IMR-90 (cell line): ENCODE results near the gene HEATR9. TPM values are rescaled to one million over a fixed set of nuclear protein-coding genes. Genes with fewer than 3 reads are reported as not detected.

ENCODE experiments used
- ATAC-seq: fragments of 200-7000 bp; cut with Tn5 transposase; 2 replicates; pipeline ENCODE4 v1.9.1; 2020; ENCODE audit warnings: low read depth, mild to moderate bottlenecking, moderate library complexity
- BruUV-seq: library from RNA; stranded (reverse); fragments of 400-500 nt; replicated peaks from 2 replicates; lab custom pipeline; 2021; lab: Mats Ljungman, UMichigan
- CTCF ChIA-PET: fragments of 300-600 bp; formaldehyde crosslinking; extraction: SDS; loops from one replicate; lab custom pipeline; 2021; ENCODE audit warnings: antibody characterized with exemption; lab: Yijun Ruan, JAX
- POLR2A ChIA-PET: fragments of 300-600 bp; sonication (Branson Sonifier 250); formaldehyde crosslinking; loops from one replicate; lab custom pipeline; 2022; ENCODE audit warnings: antibody characterized with exemption; ENCODE audit not compliant: unreplicated experiment; lab: Charles Lee
- DNase-seq: peaks from one replicate; pipeline ENCODE4 v3.0.0; 2013
- H2AFZ ChIP-seq: replicated peaks from 2 replicates; pipeline ENCODE3; 2013; ENCODE audit warnings: low read length, mild to moderate bottlenecking; ENCODE audit not compliant: poor library complexity
- H2AK5ac ChIP-seq: 2 replicates; pipeline ENCODE4 v1.6.1; 2013; ENCODE audit warnings: low read depth, low read length, inconsistent platforms
- H2AK9ac ChIP-seq: replicated peaks from 2 replicates; pipeline ENCODE3; 2013; ENCODE audit warnings: mild to moderate bottlenecking, low read depth, low read length, moderate library complexity; ENCODE audit not compliant: poor library complexity
- H2BK120ac ChIP-seq: 2 replicates; pipeline ENCODE4 v1.6.1; 2013; ENCODE audit warnings: low read depth, low read length, inconsistent platforms
- H2BK15ac ChIP-seq: 3 replicates; pipeline ENCODE4 v1.6.1; 2013; ENCODE audit warnings: low read depth, low read length, inconsistent platforms
- H2BK20ac ChIP-seq: 2 replicates; pipeline ENCODE4 v1.6.1; 2013; ENCODE audit warnings: low read depth, mild to moderate bottlenecking, inconsistent platforms, low read length, moderate library complexity
- H2BK5ac ChIP-seq: 2 replicates; pipeline ENCODE4 v1.6.1; 2013; ENCODE audit warnings: mild to moderate bottlenecking, low read depth, low read length, inconsistent platforms; ENCODE audit not compliant: poor library complexity, severe bottlenecking
- H3K14ac ChIP-seq: replicated peaks from 2 replicates; pipeline ENCODE4 v1.6.1; 2013; ENCODE audit warnings: low read depth, low read length, inconsistent platforms
- H3K18ac ChIP-seq: 2 replicates; pipeline ENCODE4 v1.6.1; 2013; ENCODE audit warnings: low read depth, low read length, control low read depth
- H3K23ac ChIP-seq: 2 replicates; pipeline ENCODE4 v1.6.1; 2013; ENCODE audit warnings: low read depth, low read length, inconsistent platforms
- H3K27ac ChIP-seq: 2 replicates; pipeline ENCODE4 v1.5.1; 2013; ENCODE audit warnings: mild to moderate bottlenecking, control low read depth, low read length; ENCODE audit not compliant: insufficient read depth
- H3K27me3 ChIP-seq: 2 replicates; pipeline ENCODE4 v1.6.1; 2013; ENCODE audit warnings: low read length; ENCODE audit not compliant: control insufficient read depth, insufficient read depth
- H3K36me3 ChIP-seq: 2 replicates; pipeline ENCODE4 v1.6.1; 2013; ENCODE audit warnings: low read length, mixed read lengths; ENCODE audit not compliant: control insufficient read depth, insufficient read depth
- H3K4ac ChIP-seq: 2 replicates; pipeline ENCODE4 v1.6.1; 2013; ENCODE audit warnings: low read depth, low read length, inconsistent platforms
- H3K4me1 ChIP-seq: 2 replicates; pipeline ENCODE4 v1.6.1; 2013; ENCODE audit warnings: low read length, mixed read lengths; ENCODE audit not compliant: control insufficient read depth, insufficient read depth
- H3K4me2 ChIP-seq: 2 replicates; pipeline ENCODE4 v1.6.1; 2013; ENCODE audit warnings: low read depth, mild to moderate bottlenecking, control low read depth, low read length, moderate library complexity
- H3K4me3 ChIP-seq: 2 replicates; pipeline ENCODE4 v1.5.1; 2013; ENCODE audit warnings: low read depth, mild to moderate bottlenecking, control low read depth, low read length, moderate library complexity; ENCODE audit not compliant: insufficient read depth
- H3K56ac ChIP-seq: 2 replicates; pipeline ENCODE4 v1.6.1; 2013; ENCODE audit warnings: low read length, inconsistent platforms; ENCODE audit not compliant: insufficient read depth; ENCODE audit errors: extremely low read depth
- H3K79me1 ChIP-seq, 2 experiments: 2 replicates each; pipeline ENCODE4 v1.6.1; 2013; ENCODE audit warnings: low read length in 2 of 2, inconsistent platforms in 1 of 2, low read depth in 1 of 2
- H3K9ac ChIP-seq: 2 replicates; pipeline ENCODE4 v1.6.1; 2013; ENCODE audit warnings: low read depth, low read length, control low read depth
- H3K9me1 ChIP-seq: 2 replicates; pipeline ENCODE4 v1.6.1; 2013; ENCODE audit warnings: low read length, inconsistent platforms; ENCODE audit not compliant: insufficient read depth
- H3K9me3 ChIP-seq: 2 replicates; pipeline ENCODE4 v1.6.1; 2013; ENCODE audit warnings: low read length; ENCODE audit not compliant: control insufficient read depth, insufficient read depth
- H4K20me1 ChIP-seq: 2 replicates; pipeline ENCODE4 v1.6.1; 2013; ENCODE audit warnings: low read length, inconsistent platforms; ENCODE audit not compliant: insufficient read depth
- H4K5ac ChIP-seq: 2 replicates; pipeline ENCODE4 v1.6.1; 2013; ENCODE audit warnings: mild to moderate bottlenecking, low read depth, low read length, control low read depth
- H4K8ac ChIP-seq, 2 experiments: 2 replicates each; pipeline ENCODE4 v1.6.1; 2013; ENCODE audit warnings: low read depth in 2 of 2, low read length in 2 of 2, control low read depth in 1 of 2, inconsistent platforms in 1 of 2
- H4K91ac ChIP-seq: 2 replicates; pipeline ENCODE4 v1.6.1; 2013; ENCODE audit warnings: low read depth, low read length, inconsistent platforms; ENCODE audit not compliant: insufficient read depth
- BHLHE40 ChIP-seq: fragments of 150-350 bp; IDR thresholded peaks from 2 replicates; pipeline ENCODE4 v1.6.1; 2016; ENCODE audit warnings: mild to moderate bottlenecking, low read depth, low read length
- CEBPB ChIP-seq: IDR thresholded peaks from 2 replicates; pipeline ENCODE4 v1.6.1; 2012; ENCODE audit warnings: low read depth, low read length, improper control_type of control experiment
- CHD1 ChIP-seq: IDR thresholded peaks from 2 replicates; pipeline ENCODE4 v1.6.1; 2012; ENCODE audit warnings: low read depth, low read length, improper control_type of control experiment
- MAFK ChIP-seq: IDR thresholded peaks from 2 replicates; pipeline ENCODE4 v1.6.1; 2012; ENCODE audit warnings: low read depth, low read length, improper control_type of control experiment
- MAZ ChIP-seq: IDR thresholded peaks from 2 replicates; pipeline ENCODE4 v1.6.1; 2012; ENCODE audit warnings: low read depth, mild to moderate bottlenecking, low read length, improper control_type of control experiment, moderate library complexity, borderline replicate concordance
- MXI1 ChIP-seq: IDR thresholded peaks from 2 replicates; pipeline ENCODE4 v1.6.1; 2012; ENCODE audit warnings: low read depth, mild to moderate bottlenecking, low read length, moderate library complexity, borderline replicate concordance
- NFE2L2 ChIP-seq: fragments of 150-350 bp; IDR thresholded peaks from 2 replicates; pipeline ENCODE4 v1.6.1; 2016; ENCODE audit warnings: low read depth, mild to moderate bottlenecking, low read length
- RAD21 ChIP-seq: IDR thresholded peaks from 2 replicates; pipeline ENCODE4 v1.6.1; 2012; ENCODE audit warnings: low read length, improper control_type of control experiment
- RFX5 ChIP-seq: IDR thresholded peaks from 2 replicates; pipeline ENCODE4 v1.8.0; 2012; ENCODE audit warnings: low read depth, mild to moderate bottlenecking, low read length, moderate library complexity
- SMC3 ChIP-seq: fragments of 150-350 bp; IDR thresholded peaks from 2 replicates; pipeline ENCODE4 v1.6.1; 2016; ENCODE audit warnings: low read depth, mild to moderate bottlenecking, antibody characterized with exemption, low read length, moderate library complexity
- WGBS, 2 experiments: methylation state at CpG; one replicate each; pipeline versions ENCODE4 v1.1.5 to v1.1.7; 2013; ENCODE audit warnings: missing lambda C conversion rate in 2 of 2; ENCODE audit not compliant: insufficient read length in 1 of 2; ENCODE audit errors: extremely low coverage in 2 of 2; 5-methylcytosine and 5-hydroxymethylcytosine counted together
- dilution Hi-C: fragments of 300-500 bp; cut with HindIII; formaldehyde crosslinking; loops from one replicate; pipeline ENCODE4 v1.14.3; 2018; ENCODE audit warnings: low sequenced_read_pairs; ENCODE audit not compliant: unreplicated experiment
- in situ Hi-C: fragments of 300-500 bp; cut with MboI; formaldehyde crosslinking; loops from 3 replicates; pipeline ENCODE4 v1.14.3; 2019; ENCODE audit warnings: low sequenced_read_pairs, inconsistent platforms, mixed read lengths
- intact Hi-C: fragments of 100-400 bp; cut with micrococcal nuclease; formaldehyde crosslinking; loops from 2 replicates; pipeline ENCODE4 v1.10.0; 2022
- polyA plus RNA-seq, 3 experiments: library from polyadenylated mRNA; depleted of rRNA; stranded (reverse); fragments of >200 nt; gene quantifications; 2 replicates each; pipeline ENCODE4 v1.2.3, GENCODE V29; 2012; ENCODE audit warnings: low replicate concordance in 1 of 3
- total RNA-seq: library from RNA; depleted of rRNA; stranded (reverse); fragments of >200 nt; gene quantifications from 2 replicates; pipeline ENCODE4 v1.2.3, GENCODE V29; 2012
- TF ChIP-seq, protein P1 (sequence below): conservative IDR thresholded peaks from 2 replicates; pipeline ENCODE4 v1.5.1; 2012; ENCODE audit warnings: mild to moderate bottlenecking, low read depth, low read length, improper control_type of control experiment
- TF ChIP-seq, protein P2 (sequence below): fragments of 150-350 bp; IDR thresholded peaks from 2 replicates; pipeline ENCODE4 v1.6.1; 2016; ENCODE audit warnings: low read depth, mild to moderate bottlenecking, low read length, moderate library complexity, borderline replicate concordance

Gene HEATR9
- total and polyA plus RNA-seq, 2 of the 4 experiments (the other 2 are of a cell fraction) = not detected

DNA sequence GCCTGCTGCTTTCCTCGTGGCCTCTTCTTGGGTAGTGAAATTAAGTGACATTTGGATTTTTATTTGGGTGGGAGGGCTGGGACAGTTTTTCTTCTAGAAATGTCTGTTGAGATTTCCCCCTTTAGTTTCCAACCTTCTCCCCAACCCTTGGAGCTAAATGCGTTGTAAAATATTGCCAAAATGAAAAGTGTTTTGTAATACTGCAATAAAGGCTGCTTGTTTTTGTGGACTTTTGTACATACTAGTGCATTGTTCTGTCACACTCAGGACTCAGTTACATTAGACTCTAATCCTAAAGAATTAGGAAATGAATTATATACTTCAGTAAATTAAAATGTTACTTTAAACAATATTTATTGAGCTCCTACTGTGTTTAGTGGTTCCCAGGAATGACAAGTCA lies 21.7 kb downstream of the HEATR9 start:
- Histone ChIP-seq H3K4me3 (no peak overlapping the region), H2AK9ac (no peak overlapping the region), H2BK120ac (no peak overlapping the region), H3K4ac (no peak overlapping the region), H4K20me1 (no peaks in the 10 kb centered on the region; the same call in 1 of the 2 replicates), H3K79me1 (peaks cover 11 to 13% of the 10 kb centered on the region in 2 experiments; a peak in 3 of 4 replicates), H2BK15ac (no peak overlapping the region), H3K9me3 (no peaks in the 10 kb centered on the region), H2BK5ac (no peak overlapping the region), H4K91ac (no peak overlapping the region), H4K5ac (no peak overlapping the region), H3K18ac (no peak overlapping the region), H3K56ac (no peak overlapping the region), H3K4me2 (no peak overlapping the region), H3K27ac (no peak overlapping the region), H3K36me3 (peaks cover 39% of the 10 kb centered on the region), H2AFZ (no peak overlapping the region), H3K4me1 (no peaks in the 10 kb centered on the region), H3K27me3 (no peaks in the 10 kb centered on the region), H3K14ac (no peak overlapping the region), H3K9me1 (no peaks in the 10 kb centered on the region), H3K9ac (no peak overlapping the region), H4K8ac (no peak overlapping the region), H3K23ac (no peak overlapping the region), H2BK20ac (no peak overlapping the region), H2AK5ac (no peak overlapping the region)
- dilution Hi-C loops = no loop called here
- ChIA-PET CTCF (interaction anchor here (1.4 kb wide), 1 partner anchor 10 kb away, joined by 3 read pairs; no protein-coding TSS in a partner anchor), POLR2A (no interaction called here)
- intact Hi-C loops = no loop called here
- in situ Hi-C loops = no loop called here
- BruUV-seq = no TSS peak
- no peak for DNase-seq
- no CpG with 5 or more reads among the region's 2 CpGs for WGBS, 2 experiments
- no peak for ATAC-seq
- TF ChIP-seq RAD21 (no peak), CEBPB (no peak), CHD1 (no peak), BHLHE40 (no peak), MAFK (no peak), MXI1 (no peak), SMC3 (no peak), MAZ (no peak), RFX5 (no peak), NFE2L2 (no peak)
- TF ChIP-seq, protein P1, sequence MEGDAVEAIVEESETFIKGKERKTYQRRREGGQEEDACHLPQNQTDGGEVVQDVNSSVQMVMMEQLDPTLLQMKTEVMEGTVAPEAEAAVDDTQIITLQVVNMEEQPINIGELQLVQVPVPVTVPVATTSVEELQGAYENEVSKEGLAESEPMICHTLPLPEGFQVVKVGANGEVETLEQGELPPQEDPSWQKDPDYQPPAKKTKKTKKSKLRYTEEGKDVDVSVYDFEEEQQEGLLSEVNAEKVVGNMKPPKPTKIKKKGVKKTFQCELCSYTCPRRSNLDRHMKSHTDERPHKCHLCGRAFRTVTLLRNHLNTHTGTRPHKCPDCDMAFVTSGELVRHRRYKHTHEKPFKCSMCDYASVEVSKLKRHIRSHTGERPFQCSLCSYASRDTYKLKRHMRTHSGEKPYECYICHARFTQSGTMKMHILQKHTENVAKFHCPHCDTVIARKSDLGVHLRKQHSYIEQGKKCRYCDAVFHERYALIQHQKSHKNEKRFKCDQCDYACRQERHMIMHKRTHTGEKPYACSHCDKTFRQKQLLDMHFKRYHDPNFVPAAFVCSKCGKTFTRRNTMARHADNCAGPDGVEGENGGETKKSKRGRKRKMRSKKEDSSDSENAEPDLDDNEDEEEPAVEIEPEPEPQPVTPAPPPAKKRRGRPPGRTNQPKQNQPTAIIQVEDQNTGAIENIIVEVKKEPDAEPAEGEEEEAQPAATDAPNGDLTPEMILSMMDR = no peak
- TF ChIP-seq, protein P2, sequence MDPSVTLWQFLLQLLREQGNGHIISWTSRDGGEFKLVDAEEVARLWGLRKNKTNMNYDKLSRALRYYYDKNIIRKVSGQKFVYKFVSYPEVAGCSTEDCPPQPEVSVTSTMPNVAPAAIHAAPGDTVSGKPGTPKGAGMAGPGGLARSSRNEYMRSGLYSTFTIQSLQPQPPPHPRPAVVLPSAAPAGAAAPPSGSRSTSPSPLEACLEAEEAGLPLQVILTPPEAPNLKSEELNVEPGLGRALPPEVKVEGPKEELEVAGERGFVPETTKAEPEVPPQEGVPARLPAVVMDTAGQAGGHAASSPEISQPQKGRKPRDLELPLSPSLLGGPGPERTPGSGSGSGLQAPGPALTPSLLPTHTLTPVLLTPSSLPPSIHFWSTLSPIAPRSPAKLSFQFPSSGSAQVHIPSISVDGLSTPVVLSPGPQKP = no peak
